Left renal pelvis (tissue), 4 donors: ENCODE results near the gene SCARB1. TPM values are rescaled to one million over a fixed set of nuclear protein-coding genes. Genes with fewer than 3 reads are reported as not detected.

Experiments used
- DNase-seq, 4 donors: peaks; one replicate each; pipeline ENCODE4 v3.0.0-alpha.2; 2013; ENCODE audit warnings: low read depth in 4 of 4, low spot score in 3 of 4
- polyA plus RNA-seq, 4 donors: library from polyadenylated mRNA; unstranded; fragments of 120-200 nt; gene quantifications; one replicate each; pipeline ENCODE4 v1.2.1, GENCODE V29; 2013; ENCODE audit not compliant: insufficient read length in 4 of 4

The SCARB1 gene
- polyA plus RNA-seq, 4 donors, result 18.0 to 32.0 (median 22.4) TPM

DNA sequence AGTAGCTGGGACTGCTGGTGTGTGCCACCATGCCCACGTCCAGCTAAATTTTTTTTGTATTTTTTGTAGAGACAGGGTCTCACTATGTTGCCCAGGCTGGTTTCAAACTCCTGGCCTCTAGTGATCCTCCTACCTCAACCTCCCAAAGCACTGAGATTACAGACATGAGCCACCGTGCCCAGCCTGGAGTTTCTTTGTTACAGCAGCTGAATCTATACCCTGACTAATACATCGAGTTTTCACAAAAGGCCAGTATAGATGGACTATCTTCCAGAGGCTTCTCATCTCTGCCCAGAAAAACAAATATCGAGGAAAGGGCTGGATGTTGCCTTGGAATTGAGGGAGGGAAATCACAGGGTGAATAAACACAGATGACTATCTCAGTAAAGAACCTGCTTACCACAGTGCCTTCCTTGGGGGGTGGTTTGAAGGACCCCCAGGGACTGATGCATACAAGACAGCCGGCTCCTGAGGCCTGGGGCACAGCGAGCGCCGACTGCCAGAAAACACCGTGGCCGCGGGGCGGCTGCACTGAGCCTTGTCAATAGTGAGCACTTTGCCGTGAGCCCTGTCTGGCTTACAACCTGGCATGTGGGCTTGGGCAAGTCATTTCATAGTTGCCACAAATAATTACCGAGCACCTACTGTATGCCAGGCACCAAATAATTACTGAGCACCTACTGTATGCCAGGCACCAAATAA, 111.9 kb downstream of the SCARB1 start:
- no peak for DNase-seq

DNA sequence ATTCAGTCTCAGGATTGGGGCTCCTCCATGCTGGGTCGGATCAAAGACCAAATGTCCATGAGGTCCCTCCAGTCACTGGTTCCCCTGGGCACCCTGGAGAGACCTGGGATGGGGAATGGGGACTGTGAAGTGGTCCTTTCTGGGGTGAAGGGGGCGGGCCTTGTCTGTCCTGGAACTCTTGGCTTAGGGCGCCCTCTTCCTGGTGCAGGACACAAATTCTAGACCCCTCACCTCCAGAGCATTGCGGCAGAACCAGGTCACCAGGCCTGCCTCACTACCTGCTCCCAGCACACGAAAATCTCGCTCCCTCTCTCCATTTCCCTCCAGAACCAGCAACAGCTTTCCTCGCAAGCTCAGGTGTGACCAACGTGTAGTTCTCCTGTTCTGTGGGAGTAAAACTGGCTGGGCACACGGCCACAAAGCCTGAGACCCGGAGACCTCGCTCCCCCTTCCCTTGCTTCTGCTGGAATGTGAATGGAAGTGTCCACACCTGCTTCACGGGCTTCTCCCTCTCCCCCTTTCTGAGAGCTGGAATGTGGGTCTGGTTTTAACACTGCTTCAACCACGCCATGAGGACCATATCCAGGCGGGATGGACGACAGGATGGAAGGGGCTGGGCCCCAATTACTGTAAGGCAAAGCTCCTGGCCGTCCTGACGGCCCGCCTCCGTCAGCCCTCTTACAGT, 112.7 kb downstream of the SCARB1 start:
- DNase-seq, result no peak

DNA sequence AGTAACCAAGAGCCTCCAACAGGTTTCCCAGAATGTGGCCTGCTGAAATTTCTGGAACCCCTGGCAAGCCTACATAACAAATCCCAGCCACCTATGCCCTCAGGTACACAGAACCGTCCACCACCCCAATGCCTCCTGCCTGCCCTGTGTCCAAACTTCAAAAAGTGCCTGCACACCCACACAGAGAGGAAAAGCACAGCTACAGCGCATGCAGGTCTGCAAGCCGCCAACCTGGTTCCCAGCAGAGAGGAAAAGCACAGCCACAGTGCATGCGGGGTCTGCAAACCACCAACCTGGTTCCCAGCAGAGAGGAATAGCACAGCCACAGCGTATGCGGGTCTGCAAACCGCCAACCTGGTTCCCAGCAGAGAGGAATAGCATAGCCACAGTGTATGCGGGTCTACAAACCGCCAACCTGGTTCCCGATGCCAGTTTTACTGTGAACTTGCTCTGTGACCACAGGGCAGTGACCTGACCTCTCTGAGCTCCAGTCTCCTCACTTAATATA, 113.5 kb downstream of the SCARB1 start:
- DNase-seq, result no peak

DNA sequence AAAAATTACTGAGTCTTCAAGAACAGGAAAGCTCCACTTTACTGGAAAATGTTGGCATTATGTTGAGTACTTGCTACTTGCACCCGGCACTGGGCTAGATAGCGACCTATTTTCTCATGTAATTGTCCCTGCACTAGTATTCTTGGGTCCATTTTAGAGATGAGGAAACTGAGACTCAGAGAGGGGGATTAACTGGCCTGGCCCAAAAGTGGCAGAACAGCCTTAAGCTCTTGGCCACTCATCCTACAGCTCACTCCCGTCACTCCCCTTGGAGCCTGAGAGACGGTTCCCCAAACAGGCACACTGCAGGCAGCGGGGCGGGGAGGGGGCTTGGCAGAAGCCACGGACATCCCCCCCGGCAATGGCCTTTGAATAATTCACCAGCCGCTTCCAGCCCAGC, 113.9 kb downstream of the SCARB1 start:
- no peak for DNase-seq

DNA sequence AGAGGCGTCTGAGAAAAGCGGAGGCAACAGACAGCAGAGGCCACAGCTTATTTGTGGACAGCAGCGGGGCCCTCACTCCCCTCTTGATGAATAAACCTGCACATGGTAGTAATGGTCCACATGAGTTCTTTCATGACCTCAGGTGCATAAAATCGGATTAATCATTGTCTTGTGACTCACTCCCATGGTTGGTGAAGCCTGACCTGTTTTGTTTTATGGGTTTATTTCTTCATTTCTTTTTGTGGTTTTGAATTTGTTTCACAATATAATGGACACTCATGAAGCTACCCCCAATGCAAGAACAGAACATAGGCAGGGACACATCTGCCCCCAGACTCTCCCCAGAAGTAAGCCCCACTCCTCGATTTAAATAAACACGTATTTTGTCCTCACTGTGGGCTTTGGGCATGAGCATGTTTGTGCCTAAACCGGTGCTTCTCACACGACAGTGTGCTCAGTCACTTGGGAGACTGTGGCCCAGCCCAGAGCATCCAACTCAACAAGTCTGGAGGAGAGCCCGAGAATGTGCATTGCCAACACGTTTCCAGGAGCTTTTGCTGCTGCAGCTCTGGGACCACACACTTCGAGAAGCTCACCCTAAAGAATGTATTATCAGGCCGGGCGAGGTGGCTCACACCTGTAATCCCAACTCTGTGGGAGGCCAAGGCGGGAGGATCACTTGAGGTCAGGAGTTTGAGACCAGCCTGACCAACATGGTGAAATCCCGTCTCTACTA, 116.1 kb downstream of the SCARB1 start:
- no peak for DNase-seq

DNA sequence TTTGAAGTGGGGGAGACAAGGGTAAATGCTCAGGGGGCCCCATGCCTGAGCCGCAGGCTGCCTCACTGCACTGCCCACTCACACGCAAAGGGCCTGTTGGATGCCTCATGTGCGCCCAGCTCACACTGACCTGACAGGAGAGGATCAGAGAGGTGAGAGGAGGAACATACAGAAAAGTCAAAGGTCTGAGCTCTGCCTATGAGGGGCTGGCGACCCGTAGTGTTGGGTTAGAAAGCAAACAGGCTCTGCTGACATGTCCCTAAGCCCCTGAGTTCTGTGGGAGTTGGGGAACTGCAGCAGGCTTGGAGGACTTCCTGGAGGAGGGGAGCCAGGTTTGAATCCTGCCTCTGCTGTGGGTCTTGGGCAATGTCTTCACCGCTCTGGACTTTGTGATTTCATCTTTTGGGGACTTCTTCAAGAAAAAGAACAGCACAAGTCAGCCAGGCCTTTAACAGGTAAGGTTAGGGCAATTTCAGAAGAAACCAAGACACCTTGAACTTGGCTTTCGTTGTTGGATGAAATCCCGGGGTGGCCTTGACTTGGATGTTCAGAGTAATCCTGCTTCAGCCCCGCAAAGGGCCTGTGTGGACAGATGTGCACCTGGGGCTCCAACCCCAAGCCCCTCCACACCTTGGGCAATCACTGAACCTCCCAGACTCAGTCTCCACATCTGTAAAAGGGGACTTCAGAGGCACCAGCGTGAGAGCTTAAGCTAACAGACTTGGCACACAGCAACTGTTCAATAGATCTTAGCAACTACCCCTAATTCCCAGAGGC, 116.8 kb downstream of the SCARB1 start:
- no peak for DNase-seq

DNA sequence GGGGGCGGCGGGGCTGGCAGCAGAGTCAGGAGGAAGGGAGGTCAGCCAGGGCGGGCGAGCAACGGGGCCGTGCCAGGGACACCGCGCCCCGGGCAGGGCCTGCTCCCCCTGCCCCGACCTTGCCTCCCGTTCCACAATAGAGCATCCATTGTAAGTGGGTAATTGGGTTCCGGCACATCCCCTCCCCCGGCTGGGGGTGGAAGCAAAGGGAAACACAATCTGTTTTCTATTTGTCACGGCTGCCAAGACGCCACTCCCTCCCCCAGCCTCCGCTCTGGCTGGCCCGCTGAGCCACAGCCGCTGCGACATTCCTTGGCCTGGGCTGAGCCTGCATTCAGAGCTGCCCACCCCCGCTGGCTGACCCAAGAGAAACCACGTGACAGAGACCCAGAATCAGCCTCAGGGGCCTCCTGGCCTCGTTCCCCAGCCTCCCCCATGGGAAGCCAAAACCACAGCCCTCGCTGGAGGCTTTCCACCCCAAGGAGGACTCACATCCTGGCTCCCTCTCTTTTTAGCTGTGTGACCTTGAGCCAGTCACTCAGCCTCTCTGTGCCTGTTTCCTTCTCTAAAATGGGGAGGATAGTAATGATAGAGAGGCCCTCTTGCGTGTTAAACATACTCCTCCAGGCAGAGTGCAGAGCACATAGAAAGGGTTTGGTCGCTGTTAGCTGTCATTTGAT, 117.6 kb downstream of the SCARB1 start:
- DNase-seq, result peak; percentile 82 to 92 (median 86)

DNA sequence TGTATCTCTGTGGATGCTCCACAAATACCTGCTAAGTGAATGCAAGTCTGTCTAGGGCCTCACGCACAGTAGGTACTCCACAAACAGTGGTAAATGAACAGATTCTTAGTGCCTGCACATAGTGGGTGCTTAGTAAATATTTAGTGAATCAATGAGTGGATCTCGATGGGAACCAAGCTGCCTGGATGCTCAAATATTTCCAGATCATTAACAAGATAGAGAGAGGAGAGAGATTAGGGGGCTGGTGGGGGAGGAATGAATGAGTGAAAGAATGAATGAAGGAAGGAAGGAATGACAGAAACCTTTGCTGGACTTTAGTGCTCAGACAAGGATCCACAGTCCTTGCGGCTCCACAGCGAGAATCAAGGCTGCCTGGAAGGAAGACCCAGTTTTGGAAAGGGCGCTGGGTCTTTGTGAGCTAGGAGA, 118.2 kb downstream of the SCARB1 start:
- no peak for DNase-seq

DNA sequence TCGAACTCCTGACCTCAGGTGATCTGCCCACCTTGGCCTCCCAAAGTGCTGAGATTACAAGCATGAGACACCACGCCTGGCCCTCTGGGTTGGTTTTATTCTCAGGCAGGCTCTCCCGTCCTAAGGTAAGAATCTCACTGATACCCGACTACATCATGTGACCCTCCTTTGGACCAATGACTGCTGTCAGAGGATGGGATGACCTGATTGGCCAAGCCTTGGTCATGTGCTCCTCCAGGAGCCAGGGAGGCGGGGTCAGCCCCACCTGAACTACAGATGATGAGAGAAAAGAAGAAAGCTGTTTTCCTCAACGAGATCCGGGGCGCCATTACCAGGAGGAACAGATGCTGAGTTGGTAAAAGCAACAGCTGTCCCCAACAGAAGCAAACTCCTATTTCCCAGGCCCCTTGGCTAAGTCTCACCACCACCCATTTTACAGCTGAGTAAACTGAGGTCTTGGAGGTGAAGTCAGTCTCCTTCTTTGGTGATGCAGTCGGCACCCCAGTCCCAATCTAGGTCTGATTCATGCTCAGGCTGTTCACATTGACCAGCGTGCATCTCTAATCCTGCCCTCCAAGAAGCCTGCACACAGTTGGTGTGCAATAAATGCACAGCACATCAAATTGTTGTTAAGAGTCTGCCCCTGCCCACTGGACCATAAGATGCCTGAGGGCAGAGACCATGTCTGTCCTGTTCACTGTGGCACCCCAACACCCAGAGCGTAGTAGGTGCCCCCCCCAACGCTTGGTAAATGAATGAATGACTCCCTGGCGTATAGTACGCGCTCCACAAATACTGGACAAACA, 118.8 kb downstream of the SCARB1 start:
- no peak for DNase-seq

DNA sequence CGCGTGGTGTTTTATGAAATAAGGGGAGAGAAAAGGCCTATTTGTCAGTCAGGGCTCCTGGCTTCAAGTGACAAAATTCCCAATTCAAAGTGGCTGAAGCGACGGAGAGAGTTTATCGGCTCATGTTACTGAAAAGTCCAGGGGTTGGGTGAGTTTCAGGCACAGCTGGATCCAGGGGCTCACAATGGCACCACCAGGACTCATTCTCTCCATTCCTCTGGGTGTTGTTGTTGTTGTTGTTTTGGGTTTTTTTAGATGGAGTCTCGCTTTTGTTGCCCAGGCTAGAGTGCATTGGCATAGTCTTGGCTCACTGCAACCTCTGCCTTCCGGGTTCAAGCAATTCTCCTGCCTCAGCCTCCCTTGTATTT, 119.4 kb downstream of the SCARB1 start:
- no peak for DNase-seq

DNA sequence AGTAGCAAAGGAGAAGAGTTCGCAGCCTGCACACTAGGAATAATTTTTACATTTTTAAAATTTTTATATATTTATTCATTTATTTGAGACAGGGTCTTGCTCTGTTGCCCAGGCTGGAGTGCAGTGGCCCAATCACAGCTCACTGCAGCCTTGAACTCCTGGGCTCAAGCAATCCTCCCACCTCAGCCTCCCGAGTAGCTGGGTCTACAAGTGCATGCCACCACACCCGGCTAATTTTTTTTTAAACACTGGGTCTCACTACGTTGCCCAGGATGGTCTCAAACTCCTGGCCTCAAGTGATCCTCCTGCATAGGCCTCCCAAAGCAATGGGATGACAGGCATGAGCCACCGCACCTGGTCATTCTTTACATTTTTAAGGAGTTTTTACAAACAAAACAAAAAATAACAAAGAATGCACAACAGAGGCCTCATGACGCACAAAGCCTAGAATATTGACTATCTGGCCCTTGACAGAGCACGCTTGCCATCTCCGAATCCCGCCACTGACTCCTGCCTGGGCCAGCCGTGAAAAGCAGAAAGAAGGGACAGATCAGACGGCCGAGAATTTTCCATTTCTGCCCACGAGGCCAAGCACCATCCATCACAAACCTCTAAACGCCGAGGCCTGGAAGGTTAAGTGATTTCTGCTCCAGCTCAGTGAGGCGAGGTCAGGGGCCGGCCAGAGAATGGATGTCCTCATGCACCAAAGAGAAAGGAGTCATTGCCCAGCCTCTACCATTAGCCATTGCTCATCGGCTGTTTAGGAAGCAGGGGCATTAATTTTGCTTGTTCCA, 120.0 kb downstream of the SCARB1 start:
- no peak for DNase-seq

DNA sequence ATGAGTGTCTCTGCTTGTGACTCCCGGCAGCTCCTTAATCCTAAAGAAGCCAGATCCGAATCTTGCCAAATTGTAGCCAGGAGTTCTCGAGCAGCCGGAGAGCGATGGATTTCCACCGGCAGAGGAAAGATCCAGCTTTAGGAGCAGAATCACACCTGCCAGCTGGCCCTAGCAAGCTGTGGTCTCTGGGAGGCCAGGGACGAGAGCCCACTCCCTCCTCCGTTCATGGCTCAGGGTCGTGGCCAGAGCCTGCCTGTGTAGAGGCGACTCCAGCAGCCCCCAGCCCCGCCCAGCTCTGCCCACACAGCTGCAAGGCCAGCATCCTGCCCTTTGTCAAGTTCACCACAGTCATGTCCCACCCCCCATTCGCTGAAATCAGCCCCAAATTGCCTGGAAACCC, 121.0 kb downstream of the SCARB1 start:
- no peak for DNase-seq

DNA sequence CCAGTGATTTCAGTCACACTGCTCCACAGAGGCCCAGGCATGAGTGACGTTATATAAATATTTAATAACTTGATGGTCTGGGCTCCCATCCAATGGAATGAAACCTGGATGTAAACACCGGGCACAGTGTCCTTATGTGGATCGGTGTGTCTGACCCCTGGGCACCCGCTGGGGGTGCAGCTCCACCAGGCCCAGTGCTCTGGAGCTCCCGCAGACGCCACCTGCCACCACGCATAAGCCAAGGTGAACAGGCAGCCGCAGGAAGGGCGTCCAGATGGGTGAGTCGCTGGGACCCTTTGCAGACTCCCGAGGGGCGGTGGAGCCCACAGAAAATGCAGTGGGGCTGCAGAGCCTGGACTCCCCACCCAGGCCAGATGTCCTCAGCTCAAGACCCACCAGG, 121.6 kb downstream of the SCARB1 start:
- no peak for DNase-seq

DNA sequence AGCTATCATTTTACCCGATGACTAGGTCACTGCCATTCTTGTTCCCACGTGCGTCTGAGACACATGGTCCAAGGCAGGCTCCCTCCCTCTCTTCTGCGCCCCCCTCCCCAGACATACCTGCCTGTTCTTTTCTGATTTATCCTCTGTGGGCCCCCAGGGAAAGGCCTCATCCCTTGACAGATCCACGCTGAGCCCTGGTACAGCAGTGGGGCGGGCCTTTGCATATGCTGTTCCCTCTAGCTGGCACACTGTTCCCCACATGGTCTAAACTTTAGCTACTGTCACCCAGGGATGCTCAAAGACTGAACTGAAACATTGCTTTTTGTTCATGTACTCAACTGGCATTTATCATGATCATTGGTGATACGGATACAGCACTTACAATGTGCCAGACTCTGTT, 122.5 kb downstream of the SCARB1 start:
- DNase-seq, result no peak

DNA sequence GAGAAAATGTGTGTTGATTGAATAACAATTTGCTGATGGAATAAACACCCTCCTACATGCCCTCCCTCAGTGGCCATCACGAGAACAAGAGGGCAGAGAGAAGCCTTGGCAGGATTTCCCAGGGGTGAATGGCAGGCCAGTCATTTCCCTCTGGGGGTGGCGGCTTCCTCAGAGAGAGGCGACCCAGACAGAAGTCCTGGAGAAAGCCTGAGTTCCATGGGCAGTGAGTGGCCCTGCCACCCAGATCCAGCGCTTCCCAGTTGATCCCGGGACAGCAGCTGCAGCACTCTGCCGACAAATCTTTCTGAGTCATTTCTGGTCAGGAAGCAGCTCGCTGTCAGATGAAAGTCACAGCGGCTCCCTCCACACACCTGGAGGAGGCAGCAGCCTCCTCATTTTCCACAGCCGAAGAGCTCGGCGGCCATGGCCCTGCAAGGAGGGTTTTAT, 123.0 kb downstream of the SCARB1 start:
- DNase-seq, result no peak

DNA sequence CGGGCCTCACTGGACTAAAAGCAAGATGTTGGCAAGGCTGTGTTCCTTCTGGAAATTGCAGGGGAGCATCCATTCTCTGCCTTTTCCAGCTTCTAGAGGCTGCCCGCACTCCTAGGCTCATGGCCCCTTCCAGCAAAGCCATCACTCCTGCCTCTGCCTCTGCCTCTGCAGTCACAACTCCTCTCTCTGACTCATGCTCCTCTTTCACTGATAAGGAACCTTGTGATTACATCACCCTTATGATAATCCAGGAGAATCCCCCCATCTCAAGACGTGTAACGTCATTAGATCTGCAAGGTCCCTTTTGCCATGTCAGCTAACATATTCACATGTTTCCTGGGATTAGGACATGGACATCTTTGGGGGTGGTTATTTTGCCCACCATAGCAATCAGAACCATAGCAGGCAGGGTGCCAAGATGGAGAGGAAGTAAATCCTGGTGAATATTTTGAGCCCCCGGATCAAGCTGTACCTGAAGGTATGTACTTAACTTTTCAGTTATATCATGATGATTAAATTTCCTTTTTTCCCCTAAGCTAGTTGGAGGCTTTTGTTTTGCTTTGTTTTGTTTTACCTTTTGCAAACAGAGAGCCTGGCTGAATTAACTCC, 123.6 kb downstream of the SCARB1 start:
- DNase-seq, result no peak

DNA sequence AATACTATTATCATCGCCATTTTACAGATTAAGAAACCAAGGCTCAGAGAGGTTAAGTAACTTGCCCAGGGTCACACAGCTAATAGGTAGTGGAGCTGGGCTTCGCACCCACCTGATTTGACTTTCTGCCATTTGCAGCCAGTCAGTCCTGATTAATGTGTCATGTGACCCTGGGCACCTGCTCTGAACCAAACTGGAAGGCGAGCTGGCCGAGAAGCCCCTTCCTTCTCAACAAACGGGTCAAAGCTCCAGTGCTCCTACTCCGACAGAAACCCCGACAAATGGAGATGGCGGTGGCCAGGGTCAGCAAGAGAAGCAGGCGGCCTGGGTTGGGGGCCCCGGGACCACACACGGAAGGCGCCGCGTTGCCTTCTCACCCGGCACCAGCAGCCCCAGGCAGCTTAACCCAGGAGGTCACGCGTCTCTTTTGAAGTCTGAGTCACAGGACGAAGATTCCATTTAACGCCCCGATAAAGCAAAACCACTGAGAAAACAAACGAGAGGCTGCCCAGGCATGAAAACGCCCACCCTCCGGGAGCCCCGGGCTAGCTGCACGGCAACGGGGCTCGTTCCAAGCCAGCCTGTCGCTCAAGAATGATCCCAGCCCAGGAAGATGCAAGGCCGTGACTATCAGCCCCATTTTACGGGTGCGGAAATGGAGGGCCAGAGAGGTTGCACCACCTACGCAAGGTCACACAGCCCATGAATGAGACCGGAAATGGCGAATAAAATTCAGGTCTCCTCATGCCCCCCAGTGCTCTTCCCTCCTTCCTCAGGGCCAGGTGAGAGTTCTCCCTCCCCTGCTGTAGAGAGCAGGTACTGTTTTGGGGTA, 124.8 kb downstream of the SCARB1 start:
- DNase-seq, result no peak
